IgD-negative memory B cell (primary cell): ENCODE measurements around the gene AARS2. TPM values are rescaled to one million over a fixed set of nuclear protein-coding genes. Genes with fewer than 3 reads are reported as not detected.
A peak's percentile ranks its signal among the peaks of the same experiment; 100 is the strongest.
"Not testable (repeated sequence)": the region's sequence is repeated elsewhere in the genome, so short reads cannot be mapped to it uniquely, and the experiment has no call there.

Source experiments
- H3K27ac Mint-ChIP-seq, 3 donors: one replicate each; pipeline ENCODE4 v1.8.0; 2020 to 2022; ENCODE audit warnings: mild to moderate bottlenecking in 3 of 3, mixed read lengths in 3 of 3, moderate library complexity in 1 of 3
- H3K27me3 Mint-ChIP-seq: one replicate; pipeline ENCODE4 v1.8.0; 2021; ENCODE audit warnings: mixed read lengths
- H3K36me3 Mint-ChIP-seq: one replicate; pipeline ENCODE4 v1.8.0; 2020; ENCODE audit warnings: mild to moderate bottlenecking, mixed read lengths
- H3K4me1 Mint-ChIP-seq, 3 donors: one replicate each; pipeline ENCODE4 v1.8.0; 2020 to 2022; ENCODE audit warnings: mixed read lengths in 3 of 3, mild to moderate bottlenecking in 1 of 3
- H3K4me3 Mint-ChIP-seq, 4 donors: one replicate each; pipeline ENCODE4 v1.8.0; 2020 to 2022; ENCODE audit warnings: mild to moderate bottlenecking in 4 of 4, mixed read lengths in 4 of 4, moderate library complexity in 3 of 4
- H3K9me3 Mint-ChIP-seq, 3 donors: one replicate each; pipeline ENCODE4 v1.8.0; 2020 to 2021; ENCODE audit warnings: mixed read lengths in 3 of 3, mild to moderate bottlenecking in 1 of 3
- polyA plus RNA-seq: library from polyadenylated mRNA; unstranded; fragments of 300-500 nt; fragmentation: Illumina TruSeq; gene quantifications from one replicate; pipeline ENCODE4 v1.2.3, GENCODE V29; 2021

The AARS2 gene
- polyA plus RNA-seq, 1 donor from 2014 or later = 10.2 TPM

DNA sequence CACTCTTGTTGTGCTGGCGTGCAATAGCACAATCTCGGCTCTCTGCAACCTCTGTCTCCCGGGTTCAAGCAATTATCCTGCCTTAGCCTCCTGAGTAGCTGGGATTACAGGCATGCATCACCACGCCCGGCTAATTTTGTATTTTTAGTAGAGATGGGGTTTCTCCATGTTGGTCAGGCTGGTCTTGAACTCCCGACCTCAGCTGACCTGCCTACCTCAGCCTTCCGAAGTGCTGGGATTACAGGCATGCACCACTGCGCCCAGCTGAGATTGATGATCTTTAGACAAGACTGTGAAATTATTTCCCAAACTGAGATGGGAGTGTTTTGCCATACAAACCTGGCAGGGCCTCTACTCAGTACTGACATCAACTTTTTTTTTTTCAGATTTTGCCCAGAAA, 1.5 kb upstream of the AARS2 start:
- not testable (repeated sequence) for H3K36me3 Mint-ChIP-seq, H3K27ac Mint-ChIP-seq, H3K27me3 Mint-ChIP-seq, H3K9me3 Mint-ChIP-seq
- H3K4me1 Mint-ChIP-seq = peaks cover 6 to 15% (median 9%) of the 10 kb centered on the region in 3 donors
- H3K4me3 Mint-ChIP-seq = peak overlapping the region in 2 of 4 donors; percentile 36 to 100

DNA sequence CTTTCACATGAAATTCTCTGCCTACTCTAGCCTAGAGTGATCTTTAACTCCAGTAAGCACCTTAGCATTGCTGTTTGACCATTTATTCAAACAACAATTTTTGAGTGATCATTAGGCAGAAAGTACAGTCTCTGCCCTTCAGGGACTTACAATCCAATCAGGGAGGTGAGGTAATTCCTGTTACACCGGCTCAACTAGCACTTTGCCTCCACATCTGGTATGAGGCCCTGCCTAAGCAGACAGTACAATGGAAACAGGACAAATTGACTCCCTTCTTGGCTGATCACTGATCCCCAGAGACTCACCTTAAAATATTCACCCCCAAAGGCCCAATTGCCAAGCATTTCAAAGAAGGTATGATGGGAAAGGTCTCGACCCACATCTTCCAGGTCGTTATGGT, 1.4 kb downstream of the AARS2 start:
- peak overlapping the region; percentile 96 to 100 (median 97) for H3K4me3 Mint-ChIP-seq
- peaks cover 3% of the 10 kb centered on the region for H3K36me3 Mint-ChIP-seq
- no peaks in the 10 kb centered on the region for H3K9me3 Mint-ChIP-seq
- no peaks in the 10 kb centered on the region for H3K27me3 Mint-ChIP-seq
- H3K27ac Mint-ChIP-seq = peak overlapping the region in 1 of 3 donors; percentile 16
- peaks cover 6 to 15% (median 9%) of the 10 kb centered on the region in 3 donors for H3K4me1 Mint-ChIP-seq

DNA sequence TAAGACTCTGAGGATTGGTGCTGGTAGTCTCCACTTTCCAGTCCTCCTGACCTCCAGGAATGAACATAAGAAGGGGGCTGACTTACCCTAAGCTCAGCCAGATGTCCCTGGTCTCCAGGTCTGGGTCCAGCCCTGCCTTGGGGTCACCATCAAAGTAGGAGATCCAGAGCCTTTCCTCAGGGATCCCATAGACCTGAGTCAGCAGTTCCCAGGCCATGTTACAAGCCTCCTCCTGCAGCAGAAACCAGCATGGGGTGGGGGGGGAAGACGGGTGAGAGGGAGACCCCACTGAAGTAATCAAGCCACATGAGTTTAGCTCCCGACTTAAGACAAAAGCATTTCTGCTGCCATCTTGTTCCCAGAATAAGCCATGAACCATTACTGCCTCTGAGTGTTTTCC, 1.8 kb downstream of the AARS2 start:
- H3K9me3 Mint-ChIP-seq = no peaks in the 10 kb centered on the region
- H3K4me3 Mint-ChIP-seq = peak overlapping the region in 2 of 4 donors; percentile 96 to 100
- H3K27ac Mint-ChIP-seq = no peak overlapping the region
- H3K36me3 Mint-ChIP-seq = peaks cover 3% of the 10 kb centered on the region
- H3K4me1 Mint-ChIP-seq = peaks cover 6 to 15% (median 9%) of the 10 kb centered on the region in 3 donors
- no peaks in the 10 kb centered on the region for H3K27me3 Mint-ChIP-seq

DNA sequence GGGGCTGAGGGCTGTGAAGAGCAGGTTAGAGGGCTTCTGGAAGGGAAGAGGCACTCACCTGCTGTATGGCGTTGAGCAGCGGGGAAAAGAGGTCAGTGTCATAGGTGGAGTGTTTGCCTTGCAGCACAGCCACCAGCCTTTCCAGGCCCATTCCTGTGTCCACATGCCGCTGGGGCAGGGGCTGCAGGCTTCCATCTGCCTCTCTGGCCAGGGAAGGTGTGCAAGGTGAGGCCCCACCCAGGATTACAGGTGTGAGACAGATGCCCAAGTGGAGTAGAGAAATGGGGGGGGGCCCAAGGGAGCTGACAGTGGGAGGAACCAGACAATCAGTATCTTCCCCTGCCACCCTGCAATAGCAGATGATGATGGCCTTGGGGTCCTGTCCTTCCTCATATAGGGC, 2.9 kb downstream of the AARS2 start:
- H3K4me1 Mint-ChIP-seq = peaks cover 6 to 15% (median 9%) of the 10 kb centered on the region in 3 donors
- H3K4me3 Mint-ChIP-seq = peak overlapping the region in 1 of 4 donors; percentile 100
- peak overlapping the region in 1 of 3 donors; percentile 21 for H3K27ac Mint-ChIP-seq
- no peaks in the 10 kb centered on the region for H3K9me3 Mint-ChIP-seq
- H3K27me3 Mint-ChIP-seq = no peaks in the 10 kb centered on the region
- H3K36me3 Mint-ChIP-seq = peaks cover 3% of the 10 kb centered on the region

DNA sequence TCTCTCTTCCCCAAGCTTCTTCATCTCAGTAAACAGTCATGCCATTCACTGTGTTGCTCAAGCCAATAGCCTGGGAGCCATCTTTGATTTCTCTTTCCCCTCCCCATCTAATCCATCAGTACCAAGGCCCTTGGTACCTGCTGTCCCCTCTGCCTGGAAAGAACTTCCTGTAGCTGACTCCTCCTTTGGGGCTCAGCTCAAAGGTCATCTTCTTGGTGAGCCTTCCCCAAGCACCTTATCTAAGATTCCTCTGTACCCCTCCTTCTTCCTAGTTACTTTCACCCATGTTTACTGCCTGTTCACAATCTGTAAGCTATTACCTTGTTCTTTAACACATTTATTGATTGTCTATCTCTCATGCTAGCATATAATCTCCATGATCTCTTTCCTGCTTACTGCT, 3.5 kb downstream of the AARS2 start:
- H3K36me3 Mint-ChIP-seq = peaks cover 5% of the 10 kb centered on the region
- peak overlapping the region in 1 of 3 donors; percentile 21 for H3K27ac Mint-ChIP-seq
- peak overlapping the region in 1 of 4 donors; percentile 100 for H3K4me3 Mint-ChIP-seq
- H3K9me3 Mint-ChIP-seq = no peaks in the 10 kb centered on the region
- H3K27me3 Mint-ChIP-seq = no peaks in the 10 kb centered on the region
- peaks cover 6 to 15% (median 9%) of the 10 kb centered on the region in 3 donors for H3K4me1 Mint-ChIP-seq

DNA sequence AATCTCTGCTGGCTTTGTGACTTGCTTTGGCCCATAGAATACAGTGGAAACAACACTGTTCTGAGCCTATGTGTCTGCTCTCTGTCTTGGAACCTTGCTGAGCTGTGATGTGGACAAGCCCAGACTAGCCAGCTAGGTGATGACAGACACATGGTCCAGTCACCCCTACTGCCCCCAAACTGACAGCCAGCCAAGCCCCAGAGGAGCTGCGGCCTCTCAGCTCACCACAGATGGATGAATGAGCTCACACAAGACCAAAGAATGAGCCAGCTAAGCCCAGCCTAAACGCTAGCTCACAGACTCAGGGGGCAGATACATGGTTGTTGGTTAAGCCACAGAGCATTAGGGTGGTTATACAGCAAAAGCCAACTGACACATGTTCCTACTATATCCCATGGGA, 4.1 kb downstream of the AARS2 start:
- no peak overlapping the region for H3K27ac Mint-ChIP-seq
- H3K36me3 Mint-ChIP-seq = peaks cover 5% of the 10 kb centered on the region
- peaks cover 6 to 15% (median 9%) of the 10 kb centered on the region in 3 donors for H3K4me1 Mint-ChIP-seq
- H3K4me3 Mint-ChIP-seq = no peak overlapping the region
- no peaks in the 10 kb centered on the region for H3K27me3 Mint-ChIP-seq
- H3K9me3 Mint-ChIP-seq = no peaks in the 10 kb centered on the region

DNA sequence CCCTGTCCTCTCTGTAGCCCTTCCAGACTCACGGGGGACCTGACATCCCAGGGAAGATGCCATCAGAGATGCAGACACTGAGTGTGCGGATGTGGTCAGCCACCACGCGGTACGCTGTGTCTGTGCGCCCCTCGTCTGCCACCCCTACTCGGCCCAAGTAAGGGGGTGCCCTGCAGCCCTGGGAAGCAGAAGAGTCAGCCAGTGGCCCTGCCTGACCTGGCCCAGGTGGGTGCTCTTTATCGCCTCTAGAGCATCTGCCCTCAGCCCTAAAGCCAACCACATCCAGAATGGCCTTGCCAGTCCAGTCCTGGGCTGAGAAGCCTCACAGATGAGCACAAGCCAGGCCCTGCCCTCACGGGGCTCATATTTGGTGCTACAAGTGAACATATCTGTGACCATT, 5.9 kb downstream of the AARS2 start:
- no peak overlapping the region for H3K27ac Mint-ChIP-seq
- no peaks in the 10 kb centered on the region for H3K27me3 Mint-ChIP-seq
- no peaks in the 10 kb centered on the region for H3K9me3 Mint-ChIP-seq
- no peak overlapping the region for H3K4me3 Mint-ChIP-seq
- H3K4me1 Mint-ChIP-seq = peaks cover 4 to 6% (median 5%) of the 10 kb centered on the region in 3 donors
- H3K36me3 Mint-ChIP-seq = peaks cover 7% of the 10 kb centered on the region

DNA sequence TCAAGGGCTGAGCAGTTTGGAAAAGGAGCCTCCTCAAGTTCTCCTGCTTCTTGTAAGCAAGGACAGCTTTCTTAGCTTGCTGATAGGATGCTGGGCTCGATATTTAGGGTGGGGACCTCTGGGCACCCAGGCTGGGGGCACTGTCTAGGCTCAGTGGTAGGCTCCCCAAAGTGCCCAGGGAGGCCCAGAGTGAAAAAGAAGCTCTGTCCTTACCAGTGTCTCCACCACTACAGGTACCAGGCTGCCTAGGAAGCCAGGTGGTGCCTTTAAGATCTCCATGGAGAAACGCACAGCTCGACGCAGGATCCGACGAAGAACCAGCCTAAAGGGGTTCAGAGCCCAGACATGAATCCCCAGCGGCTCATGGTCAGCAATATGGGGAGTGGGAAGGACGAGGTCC, 6.4 kb downstream of the AARS2 start:
- no peak overlapping the region for H3K27ac Mint-ChIP-seq
- no peaks in the 10 kb centered on the region for H3K9me3 Mint-ChIP-seq
- H3K27me3 Mint-ChIP-seq = no peaks in the 10 kb centered on the region
- H3K4me1 Mint-ChIP-seq = peaks cover under 1 to 3% (median under 1%) of the 10 kb centered on the region in 3 donors
- H3K4me3 Mint-ChIP-seq = no peak overlapping the region
- H3K36me3 Mint-ChIP-seq = peaks cover 7% of the 10 kb centered on the region

DNA sequence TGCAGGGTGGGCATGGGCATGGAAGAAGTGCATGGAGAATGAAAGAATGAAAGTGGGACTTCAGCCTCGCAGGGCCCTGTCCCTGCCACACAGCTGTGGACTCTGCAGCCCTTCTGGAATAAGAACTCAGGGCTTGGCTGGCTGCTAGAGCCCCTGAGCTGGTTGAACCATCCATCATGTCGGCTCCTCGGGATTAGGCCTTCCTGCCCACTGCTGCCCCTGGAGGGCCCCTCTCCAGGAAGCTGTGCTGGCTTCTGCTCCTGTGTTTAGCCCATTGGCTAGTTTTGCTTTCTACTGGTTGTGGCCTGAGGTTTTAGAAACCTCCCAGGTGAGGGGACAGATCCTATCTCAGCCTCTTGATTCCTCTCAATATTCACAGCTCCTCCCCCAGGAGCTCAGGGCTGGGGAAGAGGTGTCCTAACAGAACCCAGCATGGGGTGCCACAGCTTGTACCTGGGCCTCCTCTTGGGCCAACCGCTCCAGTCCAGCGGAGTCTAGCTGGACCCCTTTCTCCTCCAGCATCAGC, 7.9 kb downstream of the AARS2 start:
- Mint-ChIP-seq H3K9me3 (no peaks in the 10 kb centered on the region), H3K36me3 (peaks cover 8% of the 10 kb centered on the region), H3K27ac (no peak overlapping the region), H3K27me3 (no peaks in the 10 kb centered on the region), H3K4me3 (no peak overlapping the region), H3K4me1 (no peaks in the 10 kb centered on the region)

DNA sequence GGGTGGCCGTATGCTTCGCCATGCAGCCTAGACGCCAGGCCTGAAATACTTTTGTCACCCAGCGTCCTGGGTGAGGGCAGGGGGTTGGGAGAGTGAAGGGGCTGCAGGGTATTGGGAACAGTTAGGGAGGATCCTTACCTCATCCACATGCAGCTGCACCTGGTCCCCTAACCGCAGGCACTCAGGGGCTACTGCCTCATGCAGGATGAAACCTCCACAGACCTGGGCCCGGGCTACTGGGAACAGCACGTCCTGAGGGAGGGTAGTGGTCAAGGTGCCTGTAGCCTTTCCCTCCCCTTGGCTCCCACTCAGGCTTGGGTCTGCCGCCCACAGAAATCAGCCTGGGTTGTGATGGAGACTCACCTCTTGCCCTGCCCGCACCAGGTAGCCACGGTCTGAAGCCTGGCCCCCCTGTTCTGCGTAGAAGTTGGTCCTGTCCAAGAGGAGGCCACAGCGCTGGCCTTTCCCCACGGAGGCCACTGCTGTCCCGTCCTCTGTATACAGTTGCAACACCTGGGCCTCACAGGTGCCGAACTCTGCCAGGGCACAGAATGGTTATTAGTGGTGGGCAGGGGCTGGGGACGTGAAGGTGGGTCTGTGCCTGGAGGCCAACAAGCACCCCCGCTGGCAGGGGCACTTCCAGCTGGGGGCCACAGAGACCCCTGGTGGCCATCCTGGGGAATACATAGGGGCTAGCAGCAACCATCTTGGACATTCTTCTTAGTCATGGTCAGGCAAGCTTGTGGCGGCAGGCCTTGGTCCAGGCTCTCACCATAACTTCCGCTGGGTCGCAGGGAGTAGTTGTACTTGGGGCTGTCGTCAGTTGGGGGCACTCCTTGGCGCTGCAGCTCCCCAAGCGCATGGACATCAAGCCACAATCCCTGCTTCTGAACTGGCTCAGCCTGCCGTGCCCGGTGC, 8.6 kb downstream of the AARS2 start:
- Mint-ChIP-seq H3K36me3 (peaks cover 9% of the 10 kb centered on the region), H3K4me1 (no peaks in the 10 kb centered on the region), H3K4me3 (no peak overlapping the region), H3K27me3 (no peaks in the 10 kb centered on the region), H3K27ac (no peak overlapping the region), H3K9me3 (no peaks in the 10 kb centered on the region)

DNA sequence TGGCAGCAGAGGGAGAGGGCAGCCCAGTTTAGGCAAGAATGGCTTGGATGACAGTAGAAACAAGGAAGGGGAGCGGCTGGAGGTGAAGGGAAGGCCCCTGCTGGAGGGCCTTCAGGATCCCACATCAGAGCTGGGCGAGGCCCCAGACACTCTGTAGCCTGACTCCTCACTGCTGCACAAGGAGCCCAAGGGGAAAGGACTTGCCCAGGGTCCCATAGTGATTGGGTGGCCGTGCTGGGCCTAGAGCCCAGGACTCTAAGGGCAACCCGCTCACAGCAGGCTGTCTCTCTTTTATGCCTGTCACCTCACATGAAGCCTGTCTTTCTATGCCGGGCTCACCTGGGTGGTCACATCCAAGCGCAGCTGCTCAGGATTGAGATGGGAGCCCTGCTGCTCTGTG, 9.3 kb downstream of the AARS2 start:
- no peaks in the 10 kb centered on the region for H3K27me3 Mint-ChIP-seq
- H3K4me3 Mint-ChIP-seq = no peak overlapping the region
- H3K36me3 Mint-ChIP-seq = peaks cover 9% of the 10 kb centered on the region
- H3K27ac Mint-ChIP-seq = no peak overlapping the region
- no peaks in the 10 kb centered on the region for H3K4me1 Mint-ChIP-seq
- no peaks in the 10 kb centered on the region for H3K9me3 Mint-ChIP-seq

DNA sequence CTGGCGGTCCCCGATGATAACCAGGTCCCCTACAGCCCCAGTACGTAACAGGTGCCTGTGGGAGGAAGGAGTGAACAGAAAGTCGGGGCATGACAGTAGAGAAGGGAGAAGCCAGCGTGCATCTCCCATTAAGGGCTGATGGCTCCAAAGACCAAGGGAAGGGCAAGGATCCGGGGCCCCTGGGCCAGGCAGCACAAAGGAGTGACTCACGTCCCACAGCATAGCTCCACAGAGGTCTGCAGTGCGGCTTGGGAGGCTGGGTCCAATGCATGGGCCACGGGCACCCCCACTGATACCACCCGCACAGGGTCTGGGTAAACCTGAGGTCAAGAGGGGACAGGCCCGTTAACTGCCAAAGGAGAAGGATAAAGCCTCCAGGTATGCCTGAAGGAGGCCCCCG, 10.3 kb downstream of the AARS2 start:
- H3K9me3 Mint-ChIP-seq = no peaks in the 10 kb centered on the region
- H3K36me3 Mint-ChIP-seq = peaks cover 9% of the 10 kb centered on the region
- H3K4me3 Mint-ChIP-seq = no peak overlapping the region
- H3K27ac Mint-ChIP-seq = no peak overlapping the region
- H3K4me1 Mint-ChIP-seq = peaks cover 0 to under 1% (median 0%) of the 10 kb centered on the region in 3 donors
- H3K27me3 Mint-ChIP-seq = peaks cover 3% of the 10 kb centered on the region

DNA sequence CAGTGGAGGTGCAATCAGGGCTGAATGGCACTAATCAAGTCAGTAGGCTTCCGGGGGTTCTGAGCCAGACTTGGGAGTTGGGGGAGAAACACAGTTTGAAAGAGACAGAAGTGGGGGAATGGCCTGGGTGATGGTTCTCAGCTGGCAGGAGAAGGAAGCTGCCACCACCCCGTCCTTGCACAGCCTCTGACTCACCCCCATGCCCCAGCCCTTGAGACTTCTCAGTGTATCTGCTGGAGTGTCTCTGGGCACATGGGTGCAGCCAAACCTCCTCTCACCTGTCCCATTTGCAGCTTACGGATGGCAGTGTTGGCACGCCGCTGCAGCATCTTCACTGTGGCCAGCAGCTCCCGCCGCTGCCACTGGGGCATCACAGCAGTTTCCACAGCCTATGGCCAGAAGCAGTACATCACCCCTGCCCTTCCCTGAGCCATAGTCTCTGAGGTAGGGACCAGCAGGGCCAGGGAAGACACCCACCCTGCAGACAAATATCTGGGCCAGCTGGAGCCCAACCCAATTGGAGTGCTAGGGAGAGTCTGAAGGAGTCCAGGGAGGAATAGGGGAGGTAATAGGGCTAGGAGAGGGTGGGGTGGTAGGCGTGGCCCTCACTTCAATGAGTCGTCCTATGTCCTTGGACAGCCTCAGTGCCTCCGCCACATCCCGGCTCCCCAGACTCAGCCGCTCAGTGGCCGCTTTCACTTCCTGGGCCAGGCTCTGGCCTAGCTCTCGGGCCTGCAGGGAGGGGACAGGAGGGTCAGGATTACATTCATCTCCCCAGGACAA, 11.2 kb downstream of the AARS2 start:
- peaks cover 8% of the 10 kb centered on the region for H3K27me3 Mint-ChIP-seq

DNA sequence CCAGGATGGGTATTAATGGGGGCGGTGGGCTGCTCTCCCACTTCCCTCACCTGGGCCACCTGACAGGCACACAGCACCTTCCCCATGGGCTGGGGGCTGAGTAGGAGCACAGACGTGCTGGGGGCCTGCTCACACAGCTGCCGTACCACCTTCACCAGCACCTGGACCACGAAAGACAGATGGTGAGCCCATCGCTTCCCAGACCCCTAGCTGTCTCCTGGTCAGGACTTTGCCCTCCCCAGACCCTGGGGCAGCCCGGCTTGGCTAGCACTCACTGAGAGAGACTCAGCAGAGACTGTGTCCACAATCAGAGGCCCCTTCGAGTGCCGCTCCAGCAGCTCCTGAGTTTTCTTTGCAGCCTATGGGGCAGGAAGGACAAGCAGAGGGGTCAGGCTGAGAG, 12.0 kb downstream of the AARS2 start:
- no peak overlapping the region for H3K4me3 Mint-ChIP-seq
- no peak overlapping the region for H3K27ac Mint-ChIP-seq
- peaks cover 9% of the 10 kb centered on the region for H3K36me3 Mint-ChIP-seq
- peaks cover 0 to 2% (median 0%) of the 10 kb centered on the region in 3 donors for H3K4me1 Mint-ChIP-seq
- H3K9me3 Mint-ChIP-seq = no peaks in the 10 kb centered on the region
- H3K27me3 Mint-ChIP-seq = peaks cover 16% of the 10 kb centered on the region

More for the DNA sequence above, 11.2 kb downstream of the AARS2 start:
- H3K9me3 Mint-ChIP-seq = no peaks in the 10 kb centered on the region
- H3K27ac Mint-ChIP-seq = no peak overlapping the region
- H3K36me3 Mint-ChIP-seq = peaks cover 9% of the 10 kb centered on the region
- H3K4me1 Mint-ChIP-seq = peaks cover 0 to 2% (median 0%) of the 10 kb centered on the region in 3 donors
- H3K4me3 Mint-ChIP-seq = no peak overlapping the region

DNA sequence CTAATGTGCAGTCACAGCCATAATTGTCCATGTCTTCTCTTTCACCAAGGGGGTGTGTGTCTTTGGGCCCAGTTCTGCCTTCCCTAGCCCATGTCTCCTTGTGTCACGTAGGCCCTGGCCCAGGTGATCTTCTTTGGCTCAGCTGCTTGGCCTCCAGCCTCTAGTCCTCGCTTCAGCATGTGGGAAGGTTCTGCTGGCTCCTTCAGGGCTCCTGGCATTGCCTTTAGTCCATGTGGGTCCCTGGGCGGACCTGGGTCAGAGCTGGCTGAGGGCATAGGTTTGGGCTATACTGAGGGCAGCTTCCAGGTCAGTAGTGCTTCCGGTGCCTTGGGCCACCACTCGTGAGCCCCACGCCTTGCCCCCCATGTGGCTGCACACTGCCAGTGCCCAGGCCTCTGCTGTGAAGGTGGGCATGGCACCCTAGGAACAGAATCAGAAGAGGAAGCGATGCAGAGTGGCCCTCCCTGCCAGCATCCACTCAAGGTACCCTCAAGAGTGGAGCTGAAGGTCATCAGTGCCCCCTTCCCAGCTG, 12.8 kb downstream of the AARS2 start:
- Mint-ChIP-seq H3K4me1 (peaks cover 0 to 2% (median 0%) of the 10 kb centered on the region in 3 donors), H3K9me3 (no peaks in the 10 kb centered on the region), H3K27me3 (peaks cover 17% of the 10 kb centered on the region), H3K27ac (no peak overlapping the region), H3K4me3 (no peak overlapping the region), H3K36me3 (peaks cover 9% of the 10 kb centered on the region)
